HEK293T (cell line): Measurements from ENCODE around the gene DCUN1D2.

Source experiments
- ARNT ChIP-seq: fragments of 450-650 bp; IDR thresholded peaks from 2 replicates; pipeline ENCODE4 v1.6.1; 2017; ENCODE audit warnings: mild to moderate bottlenecking
- BHLHE40 ChIP-seq: fragments of 450-650 bp; IDR thresholded peaks from 2 replicates; pipeline ENCODE4 v1.6.1; 2016; ENCODE audit warnings: mild to moderate bottlenecking, moderate library complexity, borderline replicate concordance
- CTBP1 ChIP-seq: fragments of 450-650 bp; IDR thresholded peaks from 2 replicates; pipeline ENCODE4 v1.6.1; 2016; ENCODE audit warnings: borderline replicate concordance
- FOXA1 ChIP-seq: fragments of 450-650 bp; IDR thresholded peaks from 2 replicates; pipeline ENCODE4 v1.6.1; 2016; ENCODE audit warnings: mild to moderate bottlenecking
- FOXK2 ChIP-seq: fragments of 450-650 bp; IDR thresholded peaks from 2 replicates; pipeline ENCODE4 v1.6.1; 2016; ENCODE audit warnings: mild to moderate bottlenecking
- FOXM1 ChIP-seq: fragments of 450-650 bp; IDR thresholded peaks from 2 replicates; pipeline ENCODE4 v1.6.1; 2017; ENCODE audit warnings: mild to moderate bottlenecking, borderline replicate concordance
- HDGF ChIP-seq: fragments of 450-650 bp; IDR thresholded peaks from 2 replicates; pipeline ENCODE4 v1.6.1; 2017; ENCODE audit warnings: antibody characterized with exemption, borderline replicate concordance
- L3MBTL2 ChIP-seq: fragments of 450-650 bp; conservative IDR thresholded peaks from 2 replicates; pipeline ENCODE4 v1.6.1; 2016; ENCODE audit warnings: mild to moderate bottlenecking
- NFRKB ChIP-seq: fragments of 450-650 bp; IDR thresholded peaks from 2 replicates; pipeline ENCODE4 v1.6.1; 2016; ENCODE audit warnings: mild to moderate bottlenecking, moderate library complexity
- PKNOX1 ChIP-seq: fragments of 450-650 bp; IDR thresholded peaks from 2 replicates; pipeline ENCODE4 v1.6.1; 2016
- SP1 ChIP-seq: fragments of 450-650 bp; IDR thresholded peaks from 2 replicates; pipeline ENCODE4 v1.6.1; 2017
- SUZ12 ChIP-seq: fragments of 450-650 bp; IDR thresholded peaks from 2 replicates; pipeline ENCODE4 v1.6.1; 2016; ENCODE audit warnings: mild to moderate bottlenecking
- TARDBP ChIP-seq: fragments of 450-650 bp; IDR thresholded peaks from 2 replicates; pipeline ENCODE4 v1.6.1; 2016

DNA sequence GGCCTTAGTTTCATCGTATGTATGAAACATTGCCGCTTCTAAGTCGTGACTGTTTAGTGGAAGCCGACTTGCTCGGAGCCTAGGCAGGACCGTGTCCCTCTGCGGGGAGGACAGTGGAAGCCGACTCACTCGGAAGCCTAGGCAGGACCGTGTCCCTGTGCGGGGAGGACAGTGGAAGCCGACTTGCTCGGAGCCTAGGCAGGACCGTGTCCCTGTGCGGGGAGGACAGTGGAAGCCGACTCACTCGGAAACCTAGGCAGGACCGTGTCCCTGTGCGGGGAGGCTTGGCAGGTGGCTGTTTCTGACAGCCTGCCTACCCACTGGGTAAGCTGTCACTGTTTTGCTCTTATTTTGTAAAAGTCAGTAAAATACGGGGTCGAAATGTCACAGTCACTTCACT lies 20.4 kb upstream of the DCUN1D2 start:
- no peak for TF ChIP-seq FOXA1
- no peak for TF ChIP-seq SP1
- TF ChIP-seq PKNOX1 = no peak
- no peak for TF ChIP-seq NFRKB
- TF ChIP-seq L3MBTL2 = no peak
- no peak for TF ChIP-seq BHLHE40
- no peak for TF ChIP-seq ARNT
- no peak for TF ChIP-seq FOXM1
- TF ChIP-seq CTBP1 = no peak
- no peak for TF ChIP-seq SUZ12
- no peak for TF ChIP-seq HDGF
- TF ChIP-seq TARDBP = no peak
- no peak for TF ChIP-seq FOXK2
